HG02763 (cell line): ENCODE data around the gene SLC15A1.

Experiments
- ATAC-seq: cut with Tn5 transposase; IDR thresholded peaks from one replicate; pipeline ENCODE4 v1.9.1; 2021; ENCODE audit warnings: mild to moderate bottlenecking, moderate library complexity; ENCODE audit not compliant: unreplicated experiment

The SLC15A1 gene

GRCh38 chr13:98707281-98707999, 45.0 kb downstream of the SLC15A1 start:
- no peak for ATAC-seq

GRCh38 chr13:98706446-98707110, 45.9 kb downstream of the SLC15A1 start:
- peak; percentile 40 for ATAC-seq

- no peak for ATAC-seq
Observed at GRCh38 chr13:98697791-98698190, 54.7 kb downstream of the SLC15A1 start.

GRCh38 chr13:98693756-98694155, 58.7 kb downstream of the SLC15A1 start:
- ATAC-seq, result no peak

- ATAC-seq, result no peak
Observed at GRCh38 chr13:98691360-98691759, 61.1 kb downstream of the SLC15A1 start.

- no peak for ATAC-seq
Observed at GRCh38 chr13:98690348-98691022, 62.0 kb downstream of the SLC15A1 start.

- ATAC-seq, result no peak
Observed at GRCh38 chr13:98689347-98689968, 63.0 kb downstream of the SLC15A1 start.

GRCh38 chr13:98688373-98688772, 64.1 kb downstream of the SLC15A1 start:
- ATAC-seq, result no peak

- no peak for ATAC-seq
Observed at GRCh38 chr13:98687319-98687718, 65.2 kb downstream of the SLC15A1 start.

GRCh38 chr13:98686270-98686669, 66.2 kb downstream of the SLC15A1 start:
- no peak for ATAC-seq

GRCh38 chr13:98685146-98685545, 67.3 kb downstream of the SLC15A1 start:
- no peak for ATAC-seq

- ATAC-seq, result no peak
Observed at GRCh38 chr13:98681049-98681448, 71.4 kb downstream of the SLC15A1 start.

GRCh38 chr13:98678741-98679140, 73.7 kb downstream of the SLC15A1 start:
- no peak for ATAC-seq

- ATAC-seq, result no peak
Observed at GRCh38 chr13:98677398-98677797, 75.1 kb downstream of the SLC15A1 start.

- no peak for ATAC-seq
Observed at GRCh38 chr13:98676239-98676638, 76.2 kb downstream of the SLC15A1 start.

GRCh38 chr13:98675837-98676236, 76.6 kb downstream of the SLC15A1 start:
- no peak for ATAC-seq

- no peak for ATAC-seq
Observed at GRCh38 chr13:98675066-98675465, 77.4 kb downstream of the SLC15A1 start.

GRCh38 chr13:98672947-98673613, 79.4 kb downstream of the SLC15A1 start:
- ATAC-seq, result peak; percentile 47

- no peak for ATAC-seq
Observed at GRCh38 chr13:98668155-98668554, 84.3 kb downstream of the SLC15A1 start.

- no peak for ATAC-seq
Observed at GRCh38 chr13:98665638-98665995, 86.9 kb downstream of the SLC15A1 start.
